ENCODE measurements around the gene ADAM10.

The ADAM10 gene

GRCh38 chr15:58571491-58571890, 178.0 kb downstream of the ADAM10 start (continued):
- TF ChIP-seq, protein P1, sequence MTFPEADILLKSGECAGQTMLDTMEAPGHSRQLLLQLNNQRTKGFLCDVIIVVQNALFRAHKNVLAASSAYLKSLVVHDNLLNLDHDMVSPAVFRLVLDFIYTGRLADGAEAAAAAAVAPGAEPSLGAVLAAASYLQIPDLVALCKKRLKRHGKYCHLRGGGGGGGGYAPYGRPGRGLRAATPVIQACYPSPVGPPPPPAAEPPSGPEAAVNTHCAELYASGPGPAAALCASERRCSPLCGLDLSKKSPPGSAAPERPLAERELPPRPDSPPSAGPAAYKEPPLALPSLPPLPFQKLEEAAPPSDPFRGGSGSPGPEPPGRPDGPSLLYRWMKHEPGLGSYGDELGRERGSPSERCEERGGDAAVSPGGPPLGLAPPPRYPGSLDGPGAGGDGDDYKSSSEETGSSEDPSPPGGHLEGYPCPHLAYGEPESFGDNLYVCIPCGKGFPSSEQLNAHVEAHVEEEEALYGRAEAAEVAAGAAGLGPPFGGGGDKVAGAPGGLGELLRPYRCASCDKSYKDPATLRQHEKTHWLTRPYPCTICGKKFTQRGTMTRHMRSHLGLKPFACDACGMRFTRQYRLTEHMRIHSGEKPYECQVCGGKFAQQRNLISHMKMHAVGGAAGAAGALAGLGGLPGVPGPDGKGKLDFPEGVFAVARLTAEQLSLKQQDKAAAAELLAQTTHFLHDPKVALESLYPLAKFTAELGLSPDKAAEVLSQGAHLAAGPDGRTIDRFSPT (tag by site-specific recombination; IDR thresholded peaks at IDR 0.05): no peak
- no peak for TF ChIP-seq SCRT1 (tag by site-specific recombination; IDR thresholded peaks at IDR 0.05; ENCODE audit: borderline replicate concordance)
- no peak for TF ChIP-seq OVOL3 (tag by site-specific recombination; IDR thresholded peaks at IDR 0.05)
- TF ChIP-seq ZNF335 (tag by site-specific recombination; conservative IDR thresholded peaks at IDR 0.05): no peak
- TF ChIP-seq ZNF140 (tag by site-specific recombination; IDR thresholded peaks at IDR 0.05): no peak
- no peak for TF ChIP-seq HOXC10 (CRISPR knock-in tag; IDR thresholded peaks at IDR 0.05)
- TF ChIP-seq SETDB1 (IDR thresholded peaks at IDR 0.05; ENCODE audit: insufficient read length, low read length): no peak

GRCh38 chr15:58569455-58569854, 180.1 kb downstream of the ADAM10 start:
- CTCF ChIA-PET: interaction anchor here (0.6 to 1.2 kb wide), 2 partner anchors 13 to 156 kb away, joined by 3 read pairs; no protein-coding TSS in a partner anchor
- POLR2A ChIA-PET: no interaction called here
- no peaks in the 10 kb centered on the region for H3K4me1 ChIP-seq (ENCODE audit: control insufficient read depth, insufficient read depth, low read length)
- H3K9me3 ChIP-seq (ENCODE audit: control insufficient read depth, insufficient read depth, low read depth, low read length): no peaks in the 10 kb centered on the region
- no peak overlapping the region for H3K27ac ChIP-seq (ENCODE audit: extremely low read depth, low read depth, low read length)
- TF ChIP-seq ZNF544 (tag by site-specific recombination; IDR thresholded peaks at IDR 0.05) (no peak), ZNF366 (tag by site-specific recombination; conservative IDR thresholded peaks at IDR 0.05) (no peak), ZNF785 (tag by site-specific recombination; IDR thresholded peaks at IDR 0.05) (no peak), ZNF416 (tag by site-specific recombination; IDR thresholded peaks at IDR 0.05) (no peak)
- TF ChIP-seq, protein P2, sequence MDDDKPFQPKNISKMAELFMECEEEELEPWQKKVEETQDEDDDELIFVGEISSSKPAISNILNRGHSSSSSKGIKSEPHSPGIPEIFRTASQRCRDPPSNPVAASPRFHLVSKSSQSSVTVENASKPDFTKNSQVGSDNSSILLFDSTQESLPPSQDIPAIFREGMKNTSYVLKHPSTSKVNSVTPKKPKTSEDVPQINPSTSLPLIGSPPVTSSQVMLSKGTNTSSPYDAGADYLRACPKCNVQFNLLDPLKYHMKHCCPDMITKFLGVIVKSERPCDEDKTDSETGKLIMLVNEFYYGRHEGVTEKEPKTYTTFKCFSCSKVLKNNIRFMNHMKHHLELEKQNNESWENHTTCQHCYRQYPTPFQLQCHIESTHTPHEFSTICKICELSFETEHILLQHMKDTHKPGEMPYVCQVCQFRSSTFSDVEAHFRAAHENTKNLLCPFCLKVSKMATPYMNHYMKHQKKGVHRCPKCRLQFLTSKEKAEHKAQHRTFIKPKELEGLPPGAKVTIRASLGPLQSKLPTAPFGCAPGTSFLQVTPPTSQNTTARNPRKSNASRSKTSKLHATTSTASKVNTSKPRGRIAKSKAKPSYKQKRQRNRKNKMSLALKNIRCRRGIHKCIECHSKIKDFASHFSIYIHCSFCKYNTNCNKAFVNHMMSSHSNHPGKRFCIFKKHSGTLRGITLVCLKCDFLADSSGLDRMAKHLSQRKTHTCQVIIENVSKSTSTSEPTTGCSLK (tag by site-specific recombination; IDR thresholded peaks at IDR 0.05): no peak
- TF ChIP-seq, protein P3, sequence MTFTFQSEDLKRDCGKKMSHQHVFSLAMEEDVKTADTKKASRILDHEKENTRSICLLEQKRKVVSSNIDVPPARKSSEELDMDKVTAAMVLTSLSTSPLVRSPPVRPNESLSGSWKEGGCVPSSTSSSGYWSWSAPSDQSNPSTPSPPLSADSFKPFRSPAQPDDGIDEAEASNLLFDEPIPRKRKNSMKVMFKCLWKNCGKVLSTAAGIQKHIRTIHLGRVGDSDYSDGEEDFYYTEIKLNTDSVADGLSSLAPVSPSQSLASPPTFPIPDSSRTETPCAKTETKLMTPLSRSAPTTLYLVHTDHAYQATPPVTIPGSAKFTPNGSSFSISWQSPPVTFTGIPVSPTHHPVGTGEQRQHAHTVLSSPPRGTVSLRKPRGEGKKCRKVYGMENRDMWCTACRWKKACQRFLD (tag by site-specific recombination; IDR thresholded peaks at IDR 0.05): no peak
- TF ChIP-seq, protein P4, sequence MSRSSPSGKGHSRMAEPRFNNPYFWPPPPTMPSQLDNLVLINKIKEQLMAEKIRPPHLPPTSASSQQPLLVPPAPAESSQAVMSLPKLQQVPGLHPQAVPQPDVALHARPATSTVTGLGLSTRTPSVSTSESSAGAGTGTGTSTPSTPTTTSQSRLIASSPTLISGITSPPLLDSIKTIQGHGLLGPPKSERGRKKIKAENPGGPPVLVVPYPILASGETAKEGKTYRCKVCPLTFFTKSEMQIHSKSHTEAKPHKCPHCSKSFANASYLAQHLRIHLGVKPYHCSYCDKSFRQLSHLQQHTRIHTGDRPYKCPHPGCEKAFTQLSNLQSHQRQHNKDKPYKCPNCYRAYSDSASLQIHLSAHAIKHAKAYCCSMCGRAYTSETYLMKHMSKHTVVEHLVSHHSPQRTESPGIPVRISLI (tag by site-specific recombination; IDR thresholded peaks at IDR 0.05): no peak
- no peaks in the 10 kb centered on the region for H3K36me3 ChIP-seq (ENCODE audit: control insufficient read depth in 2 of 2, insufficient read depth in 1 of 2, low read length in 2 of 2)
- H3K4me3 ChIP-seq (ENCODE audit: low read depth, low read length): no peak overlapping the region

DNA sequence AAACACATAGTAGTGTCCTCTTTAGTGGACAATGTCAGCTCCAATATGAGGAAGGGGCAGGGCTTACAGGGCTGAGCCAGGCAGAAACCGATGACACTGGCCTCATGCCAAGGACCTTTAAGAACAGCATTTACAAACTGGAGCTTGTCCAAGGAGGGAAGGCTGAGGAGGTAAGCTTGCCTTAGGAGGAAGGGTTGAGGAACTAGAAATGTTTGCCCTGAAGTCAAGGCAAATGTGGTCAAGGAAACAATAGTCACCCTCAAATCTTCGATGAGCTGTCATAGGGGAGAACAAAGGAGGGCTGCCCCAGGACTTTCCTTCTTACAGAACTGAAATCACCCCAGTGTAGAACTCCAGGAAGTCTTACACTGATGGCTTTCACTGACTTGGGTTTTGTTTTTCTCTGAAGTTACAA, 181.3 kb downstream of the ADAM10 start:
- CTCF ChIA-PET: no interaction called here
- TF ChIP-seq ZNF214 (tag by site-specific recombination; IDR thresholded peaks at IDR 0.05; ENCODE audit: borderline replicate concordance) (no peak), ZNF660 (tag by site-specific recombination; IDR thresholded peaks at IDR 0.05) (no peak), ZNF670 (tag by site-specific recombination; IDR thresholded peaks at IDR 0.05; ENCODE audit: low read depth) (no peak), ZIC2 (tag by site-specific recombination; IDR thresholded peaks at IDR 0.05) (no peak), HOXA7 (CRISPR knock-in tag; IDR thresholded peaks at IDR 0.05; ENCODE audit: borderline replicate concordance) (no peak), OVOL3 (tag by site-specific recombination; IDR thresholded peaks at IDR 0.05) (no peak), OSR2 (tag by site-specific recombination; IDR thresholded peaks at IDR 0.05) (no peak)
- TF ChIP-seq, protein P5, sequence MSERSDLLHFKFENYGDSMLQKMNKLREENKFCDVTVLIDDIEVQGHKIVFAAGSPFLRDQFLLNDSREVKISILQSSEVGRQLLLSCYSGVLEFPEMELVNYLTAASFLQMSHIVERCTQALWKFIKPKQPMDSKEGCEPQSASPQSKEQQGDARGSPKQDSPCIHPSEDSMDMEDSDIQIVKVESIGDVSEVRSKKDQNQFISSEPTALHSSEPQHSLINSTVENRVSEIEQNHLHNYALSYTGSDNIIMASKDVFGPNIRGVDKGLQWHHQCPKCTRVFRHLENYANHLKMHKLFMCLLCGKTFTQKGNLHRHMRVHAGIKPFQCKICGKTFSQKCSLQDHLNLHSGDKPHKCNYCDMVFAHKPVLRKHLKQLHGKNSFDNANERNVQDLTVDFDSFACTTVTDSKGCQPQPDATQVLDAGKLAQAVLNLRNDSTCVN (tag by site-specific recombination; optimal IDR thresholded peaks at IDR 0.05): no peak

More for the DNA sequence above, 181.3 kb downstream of the ADAM10 start:
- POLR2A ChIA-PET: no interaction called here
- H3K4me3 ChIP-seq (ENCODE audit: low read depth, low read length): no peak overlapping the region
- H3K9me3 ChIP-seq (ENCODE audit: control insufficient read depth, insufficient read depth, low read depth, low read length): no peaks in the 10 kb centered on the region
- no peaks in the 10 kb centered on the region for H3K4me1 ChIP-seq (ENCODE audit: control insufficient read depth, insufficient read depth, low read length)
- no peak overlapping the region for H3K27ac ChIP-seq (ENCODE audit: extremely low read depth, low read depth, low read length)
- H3K36me3 ChIP-seq (ENCODE audit: control insufficient read depth in 2 of 2, insufficient read depth in 1 of 2, low read length in 2 of 2): no peaks in the 10 kb centered on the region

Data from HEK293 (cell line).